ENCODE results near the gene SDK2. TPM values are rescaled to one million over a fixed set of nuclear protein-coding genes. Genes with fewer than 3 reads are reported as not detected.

The SDK2 gene
- total and polyA plus RNA-seq, 9 of the 15 experiments (the other 6 are each of a cell fraction or from before 2014, with no cell fraction given), result 0.04 TPM; not detected in 8

DNA sequence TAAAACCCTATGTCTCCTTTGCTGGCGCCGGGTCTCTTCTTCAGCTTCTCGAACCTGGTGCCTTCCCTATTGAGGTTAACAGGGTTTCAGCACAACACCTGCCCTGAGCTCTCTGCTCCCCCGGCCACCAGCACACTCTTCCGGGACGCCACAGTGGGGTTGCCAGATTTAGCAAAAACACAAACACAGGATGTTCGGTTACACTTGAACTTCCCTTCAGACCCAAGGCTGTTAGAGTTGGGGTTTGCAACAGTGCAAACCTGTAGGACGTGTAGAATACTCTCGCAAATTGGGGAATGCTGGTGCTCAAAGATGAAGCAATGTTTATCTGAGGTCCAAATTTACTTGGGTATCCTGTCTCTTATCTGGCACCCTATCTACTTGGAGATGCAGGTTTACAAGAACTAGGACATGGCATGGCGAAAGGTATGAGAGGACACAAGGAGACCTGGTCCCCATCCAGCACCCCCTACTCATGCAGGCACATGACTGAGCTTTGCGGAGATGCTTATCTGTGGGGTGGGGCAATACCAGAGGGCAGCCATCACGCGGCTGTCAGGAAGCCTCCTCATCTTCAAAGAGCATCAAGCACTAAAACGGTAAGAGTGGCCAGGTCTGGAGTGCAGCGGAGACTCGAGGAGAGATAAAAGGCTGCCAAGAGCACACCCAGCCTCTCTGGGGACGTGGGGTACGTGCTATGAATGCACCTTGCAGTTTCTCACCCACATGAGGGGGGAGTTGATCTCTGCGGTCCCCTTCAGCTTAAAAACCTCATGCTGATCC lies 52.8 kb downstream of the SDK2 start:
- Histone ChIP-seq H3K9me1 (ENCODE audit: control insufficient read depth, insufficient read depth, low read length) (no peaks in the 10 kb centered on the region), H3K79me2 (ENCODE audit: control insufficient read depth, insufficient read depth, low read length) (no peaks in the 10 kb centered on the region), H3K9ac (ENCODE audit: insufficient read depth in 1 of 2, low read depth in 2 of 2, low read length in 2 of 2) (no peak overlapping the region), H3K4me2 (ENCODE audit: insufficient read depth, low read length) (no peak overlapping the region), H3K9me3 (replicated peaks; ENCODE audit: control insufficient read depth, insufficient read depth, low read depth, low read length) (no peaks in the 10 kb centered on the region), H3K4me1 (replicated peaks in 1 of 2; ENCODE audit: control insufficient read depth in 2 of 2, insufficient read depth in 2 of 2, low read length in 2 of 2) (no peaks in the 10 kb centered on the region; a peak in 1 of 5 replicates), H3K27me3 (ENCODE audit: control insufficient read depth in 2 of 2, insufficient read depth in 2 of 2, low read length in 2 of 2) (peaks cover 11 to 58% of the 10 kb centered on the region in 2 experiments; a peak in 3 of 5 replicates), H2AFZ (ENCODE audit: low read depth, low read length) (no peak overlapping the region), H3K4me3 (no peak overlapping the region), H3K27ac (ENCODE audit: extremely low read depth, low read depth, low read length) (no peak overlapping the region), H4K20me1 (replicated peaks; ENCODE audit: control insufficient read depth, insufficient read depth, low read length) (peaks cover 19% of the 10 kb centered on the region), H3K36me3 (ENCODE audit: control insufficient read depth, insufficient read depth, low read length) (no peaks in the 10 kb centered on the region)
- POLR2A ChIA-PET, result interaction anchor here (2.1 kb wide), 1 partner anchor 12 kb away, joined by 4 read pairs; no protein-coding TSS in a partner anchor
- DNase-seq (ENCODE audit: extremely low read depth in 1 of 4, low spot score in 3 of 4), result no peak
- no peak for FAIRE-seq
- no peak for TF ChIP-seq SAP30 (IDR thresholded peaks at IDR 0.05; ENCODE audit: borderline replicate concordance, insufficient read depth, low read depth, low read length, poor library complexity, severe bottlenecking)
- TF ChIP-seq POLR3A (IDR thresholded peaks at IDR 0.05; ENCODE audit: borderline replicate concordance, extremely low read depth, insufficient read depth, insufficient read length), result no peak
- TF ChIP-seq ZNF384 (IDR thresholded peaks at IDR 0.05; ENCODE audit: low read depth, low read length), result no peak
- TF ChIP-seq POLR2B (IDR thresholded peaks at IDR 0.05; ENCODE audit: low read depth, partially characterized antibody), result no peak
- no peak for TF ChIP-seq NFXL1 (CRISPR knock-in tag; IDR thresholded peaks at IDR 0.05)
- no peak for TF ChIP-seq ZKSCAN1 (IDR thresholded peaks at IDR 0.05; ENCODE audit: low read depth, low read length)
- no peak for TF ChIP-seq MITF (IDR thresholded peaks at IDR 0.05)
- no peak for TF ChIP-seq MECOM (CRISPR knock-in tag; IDR thresholded peaks at IDR 0.05)
- no peak for TF ChIP-seq MEF2D (tag; conservative IDR thresholded peaks at IDR 0.05; ENCODE audit: low read depth)
- no peak for TF ChIP-seq ZNF12 (CRISPR knock-in tag; IDR thresholded peaks at IDR 0.05)
- no peak for TF ChIP-seq SMC3 (conservative IDR thresholded peaks at IDR 0.05; ENCODE audit: insufficient read depth, low read depth, low read length)
- TF ChIP-seq MBD2 (IDR thresholded peaks at IDR 0.05; ENCODE audit: borderline replicate concordance, low read depth), result no peak
- no peak for TF ChIP-seq ZNF347 (CRISPR knock-in tag; IDR thresholded peaks at IDR 0.05; ENCODE audit: low read depth)
- no peak for ATAC-seq
- no TSS peak for BruUV-seq (replicated peaks)
- CTCF ChIA-PET (ENCODE audit: low intra/inter-chr PET ratio), result no interaction called here
- in situ Hi-C loops (cut with MboI) (no loop called here), intact Hi-C loops (cut with micrococcal nuclease) (loop anchor here (10.0 kb wide), 1 partner anchor 113 kb away; no protein-coding TSS in a partner anchor)
- WGBS (ENCODE audit: insufficient coverage, low coverage, missing lambda C conversion rate), result 1% methylated on average over 19 of the region's 19 CpGs

Measured in K562 (cell line).